ENCODE measurements around the gene DLGAP1.

DNA sequence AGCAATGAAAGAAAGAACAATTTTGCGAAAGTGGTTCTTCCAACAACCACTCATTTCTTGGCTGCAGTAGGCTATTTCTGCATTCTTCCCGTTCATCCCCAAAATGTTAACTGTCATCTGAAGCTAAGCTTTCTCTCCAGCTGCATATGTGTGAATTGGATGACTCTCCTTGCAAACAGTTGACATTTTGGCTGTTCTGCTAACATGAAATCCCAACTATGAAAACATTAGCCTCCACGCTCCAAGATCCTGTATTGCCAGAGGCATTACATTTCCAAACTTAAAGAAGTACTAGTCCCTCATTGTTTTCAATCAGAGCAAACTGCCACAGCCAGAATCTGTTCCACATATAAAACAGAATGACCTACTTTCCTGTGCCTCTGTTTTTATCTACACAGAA lies 916.7 kb downstream of the DLGAP1 start:
- TF ChIP-seq, protein P1, sequence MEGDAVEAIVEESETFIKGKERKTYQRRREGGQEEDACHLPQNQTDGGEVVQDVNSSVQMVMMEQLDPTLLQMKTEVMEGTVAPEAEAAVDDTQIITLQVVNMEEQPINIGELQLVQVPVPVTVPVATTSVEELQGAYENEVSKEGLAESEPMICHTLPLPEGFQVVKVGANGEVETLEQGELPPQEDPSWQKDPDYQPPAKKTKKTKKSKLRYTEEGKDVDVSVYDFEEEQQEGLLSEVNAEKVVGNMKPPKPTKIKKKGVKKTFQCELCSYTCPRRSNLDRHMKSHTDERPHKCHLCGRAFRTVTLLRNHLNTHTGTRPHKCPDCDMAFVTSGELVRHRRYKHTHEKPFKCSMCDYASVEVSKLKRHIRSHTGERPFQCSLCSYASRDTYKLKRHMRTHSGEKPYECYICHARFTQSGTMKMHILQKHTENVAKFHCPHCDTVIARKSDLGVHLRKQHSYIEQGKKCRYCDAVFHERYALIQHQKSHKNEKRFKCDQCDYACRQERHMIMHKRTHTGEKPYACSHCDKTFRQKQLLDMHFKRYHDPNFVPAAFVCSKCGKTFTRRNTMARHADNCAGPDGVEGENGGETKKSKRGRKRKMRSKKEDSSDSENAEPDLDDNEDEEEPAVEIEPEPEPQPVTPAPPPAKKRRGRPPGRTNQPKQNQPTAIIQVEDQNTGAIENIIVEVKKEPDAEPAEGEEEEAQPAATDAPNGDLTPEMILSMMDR (IDR thresholded peaks at IDR 0.05; ENCODE audit: low read depth, low read length) = no peak
- TF ChIP-seq EZH2phosphoT487 (IDR thresholded peaks at IDR 0.05; ENCODE audit: low read depth) = no peak
